ENCODE results near the gene THBS4. TPM values are rescaled to one million over a fixed set of nuclear protein-coding genes. Genes with fewer than 3 reads are reported as not detected.

The THBS4 gene
- polyA plus RNA-seq, 3 donors = 0.03 TPM; not detected in 2

DNA sequence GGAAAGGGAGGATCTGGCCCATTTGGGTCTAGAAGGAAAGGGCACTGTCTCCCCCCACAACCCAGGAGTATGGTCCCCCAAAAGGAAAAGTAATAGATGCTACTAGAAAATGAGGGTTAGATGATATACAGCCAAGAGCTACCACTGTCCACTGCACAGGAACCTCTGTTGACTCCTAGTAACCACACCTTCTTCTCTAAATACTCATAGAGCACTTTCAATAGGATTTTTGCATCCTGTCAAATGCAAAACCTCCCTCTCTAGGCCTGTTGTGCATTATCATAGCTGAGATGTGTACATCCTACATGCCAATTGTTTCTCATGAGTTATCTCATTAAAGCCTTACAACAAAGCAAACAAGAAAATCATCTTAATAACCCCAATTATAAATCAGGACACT is 66.8 kb downstream of the THBS4 start:
- Histone ChIP-seq H3K9ac (ENCODE audit: insufficient read depth, low read length, poor library complexity, severe bottlenecking) (no peak overlapping the region), H3K4me2 (replicated peaks; ENCODE audit: extremely low read depth, low read length, poor library complexity, severe bottlenecking) (no peak overlapping the region), H4K20me1 (ENCODE audit: insufficient read depth, low read length) (no peaks in the 10 kb centered on the region), H3K4me3 (replicated peaks in 1 of 3; ENCODE audit: low read depth in 2 of 3, low read length in 3 of 3) (no peak overlapping the region), H3K4me1 (ENCODE audit: control insufficient read depth in 1 of 2, insufficient read depth in 2 of 2, low read length in 2 of 2) (no peaks in the 10 kb centered on the region), H3K79me2 (ENCODE audit: insufficient read depth, low read length) (no peaks in the 10 kb centered on the region), H3K9me3 (replicated peaks in 1 of 2; ENCODE audit: control insufficient read depth in 1 of 2, insufficient read depth in 1 of 2, low read length in 2 of 2) (no peaks in the 10 kb centered on the region), H3K27me3 (ENCODE audit: control insufficient read depth in 2 of 2, insufficient read depth in 2 of 2, low read length in 2 of 2) (no peaks in the 10 kb centered on the region), H2AFZ (ENCODE audit: insufficient read depth, low read depth, low read length, poor library complexity, severe bottlenecking) (no peak overlapping the region), H3K36me3 (replicated peaks in 1 of 2; ENCODE audit: control insufficient read depth in 1 of 2, insufficient read depth in 2 of 2, low read length in 2 of 2) (no peaks in the 10 kb centered on the region), H3K27ac (ENCODE audit: low read depth in 1 of 2, low read length in 2 of 2) (no peak overlapping the region)
- Mint-ChIP-seq H3K27me3 (ENCODE audit: low read depth in 3 of 3) (peaks cover 0 to 2% (median under 1%) of the 10 kb centered on the region in 3 donors), H3K27ac (no peak overlapping the region), H3K9me3 (no peaks in the 10 kb centered on the region), H3K4me1 (peaks cover 4% of the 10 kb centered on the region), H3K4me3 (no peak overlapping the region), H3K36me3 (no peaks in the 10 kb centered on the region)
- intact Hi-C loops (cut with micrococcal nuclease) = no loop called here
- DNase-seq = no peak
- TF ChIP-seq, protein P1, sequence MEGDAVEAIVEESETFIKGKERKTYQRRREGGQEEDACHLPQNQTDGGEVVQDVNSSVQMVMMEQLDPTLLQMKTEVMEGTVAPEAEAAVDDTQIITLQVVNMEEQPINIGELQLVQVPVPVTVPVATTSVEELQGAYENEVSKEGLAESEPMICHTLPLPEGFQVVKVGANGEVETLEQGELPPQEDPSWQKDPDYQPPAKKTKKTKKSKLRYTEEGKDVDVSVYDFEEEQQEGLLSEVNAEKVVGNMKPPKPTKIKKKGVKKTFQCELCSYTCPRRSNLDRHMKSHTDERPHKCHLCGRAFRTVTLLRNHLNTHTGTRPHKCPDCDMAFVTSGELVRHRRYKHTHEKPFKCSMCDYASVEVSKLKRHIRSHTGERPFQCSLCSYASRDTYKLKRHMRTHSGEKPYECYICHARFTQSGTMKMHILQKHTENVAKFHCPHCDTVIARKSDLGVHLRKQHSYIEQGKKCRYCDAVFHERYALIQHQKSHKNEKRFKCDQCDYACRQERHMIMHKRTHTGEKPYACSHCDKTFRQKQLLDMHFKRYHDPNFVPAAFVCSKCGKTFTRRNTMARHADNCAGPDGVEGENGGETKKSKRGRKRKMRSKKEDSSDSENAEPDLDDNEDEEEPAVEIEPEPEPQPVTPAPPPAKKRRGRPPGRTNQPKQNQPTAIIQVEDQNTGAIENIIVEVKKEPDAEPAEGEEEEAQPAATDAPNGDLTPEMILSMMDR (IDR thresholded peaks at IDR 0.05) = no peak

DNA sequence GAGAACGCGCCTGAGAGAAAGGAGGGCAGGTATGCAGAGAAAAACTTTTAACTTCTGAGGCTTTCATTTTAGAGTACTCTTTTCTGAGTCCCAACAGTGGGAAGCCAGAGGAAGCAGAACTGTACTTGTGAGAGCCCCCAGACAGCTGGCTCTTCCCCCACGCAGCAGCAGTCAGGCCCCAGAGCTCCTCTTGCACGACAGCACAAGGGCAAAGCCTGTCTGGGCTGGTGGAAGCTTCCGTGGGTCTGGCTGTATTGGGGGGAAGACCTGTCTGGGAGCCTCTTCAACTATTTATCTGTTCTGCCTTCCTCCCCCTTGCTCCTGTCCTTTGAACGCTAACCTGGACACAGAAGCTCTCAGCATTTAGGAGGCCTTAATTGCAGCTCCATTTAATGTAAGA is 68.2 kb downstream of the THBS4 start:
- no peaks in the 10 kb centered on the region for H3K9me3 Mint-ChIP-seq
- no peaks in the 10 kb centered on the region for H3K27me3 ChIP-seq (ENCODE audit: control insufficient read depth in 2 of 2, insufficient read depth in 2 of 2, low read length in 2 of 2)
- no peak overlapping the region for H2AFZ ChIP-seq (ENCODE audit: insufficient read depth, low read depth, low read length, poor library complexity, severe bottlenecking)
- WGBS (ENCODE audit: insufficient coverage) = 100% methylated on average over 3 of the region's 6 CpGs
- no peak overlapping the region for H3K27ac ChIP-seq (ENCODE audit: low read depth in 1 of 2, low read length in 2 of 2)
- H3K36me3 Mint-ChIP-seq = peaks cover 0 to 1% of the 10 kb centered on the region in 2 donors
- TF ChIP-seq, protein P1 (IDR thresholded peaks at IDR 0.05) = no peak
- peaks cover 4% of the 10 kb centered on the region for H3K4me1 Mint-ChIP-seq
- H3K4me3 Mint-ChIP-seq = no peak overlapping the region
- no peaks in the 10 kb centered on the region for H3K36me3 ChIP-seq (replicated peaks in 1 of 2; ENCODE audit: control insufficient read depth in 1 of 2, insufficient read depth in 2 of 2, low read length in 2 of 2)
- no peaks in the 10 kb centered on the region for H4K20me1 ChIP-seq (ENCODE audit: insufficient read depth, low read length)
- DNase-seq = no peak
- H3K9ac ChIP-seq (ENCODE audit: insufficient read depth, low read length, poor library complexity, severe bottlenecking) = no peak overlapping the region
- H3K27me3 Mint-ChIP-seq (ENCODE audit: low read depth in 3 of 3) = peaks cover 0 to 2% (median 1%) of the 10 kb centered on the region in 3 donors
- no peak overlapping the region for H3K27ac Mint-ChIP-seq
- no peaks in the 10 kb centered on the region for H3K79me2 ChIP-seq (ENCODE audit: insufficient read depth, low read length)
- H3K4me2 ChIP-seq (replicated peaks; ENCODE audit: extremely low read depth, low read length, poor library complexity, severe bottlenecking) = no peak overlapping the region
- H3K4me3 ChIP-seq (replicated peaks in 1 of 3; ENCODE audit: low read depth in 2 of 3, low read length in 3 of 3) = no peak overlapping the region
- no peaks in the 10 kb centered on the region for H3K4me1 ChIP-seq (ENCODE audit: control insufficient read depth in 1 of 2, insufficient read depth in 2 of 2, low read length in 2 of 2)
- intact Hi-C loops (cut with micrococcal nuclease) = no loop called here
- H3K9me3 ChIP-seq (replicated peaks in 1 of 2; ENCODE audit: control insufficient read depth in 1 of 2, insufficient read depth in 1 of 2, low read length in 2 of 2) = no peaks in the 10 kb centered on the region

Measured in CD14-positive monocyte (primary cell).